ENCODE results near the gene GPR108. TPM values are rescaled to one million over a fixed set of nuclear protein-coding genes. Genes with fewer than 3 reads are reported as not detected.

GPR108 gene
- total and polyA plus RNA-seq, 2 of the 8 experiments (the other 6 are each of a cell fraction or from before 2014, with no cell fraction given) = 34.9 to 46.0 TPM

DNA sequence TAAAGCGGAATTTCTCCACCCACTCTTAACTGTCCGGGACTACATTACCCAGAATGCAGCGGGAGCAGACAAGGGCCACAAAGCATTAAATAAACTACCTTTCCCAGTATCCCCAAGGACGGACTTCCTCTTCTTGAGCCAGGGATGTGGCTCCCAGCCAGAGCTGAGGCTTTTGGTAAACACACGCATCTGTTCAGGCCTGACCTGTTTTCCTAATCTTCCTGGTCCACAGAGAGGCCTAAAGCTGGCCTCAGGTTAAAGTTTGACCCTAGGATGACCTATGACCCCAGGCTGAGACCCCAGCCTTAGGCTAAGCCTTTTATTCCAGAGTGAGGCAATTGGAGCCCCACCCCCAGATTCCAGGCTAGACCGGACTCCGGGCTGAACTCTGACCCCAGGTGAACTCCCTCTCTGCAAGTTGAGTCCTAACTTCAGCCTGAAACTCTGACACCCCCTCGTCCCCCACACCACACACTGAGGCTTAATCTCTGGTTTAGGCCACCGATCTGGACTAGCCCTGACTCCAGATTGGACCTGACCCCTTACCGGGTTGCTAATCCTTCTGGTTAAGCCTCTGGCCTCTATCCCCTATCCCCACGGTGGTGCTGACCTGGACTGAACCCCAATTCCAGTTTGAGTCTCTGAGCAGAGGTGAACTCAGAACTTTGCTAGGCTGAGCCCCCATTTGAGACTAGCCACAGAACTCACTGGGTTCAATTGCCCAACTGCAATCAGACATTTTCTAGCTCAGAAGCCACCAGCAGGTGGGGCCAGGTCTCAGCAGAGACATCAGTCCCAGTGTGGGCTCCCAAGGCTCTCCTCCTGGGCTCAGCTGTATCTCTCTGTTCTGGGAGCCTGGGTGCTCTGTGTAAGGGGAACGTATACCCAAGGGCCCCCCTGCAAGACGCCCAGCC, 750 bp upstream of the GPR108 start (continued):
- TF ChIP-seq SRF (IDR thresholded peaks at IDR 0.05; ENCODE audit: low read depth, low read length) (no peak), GABPA (IDR thresholded peaks at IDR 0.05; ENCODE audit: borderline replicate concordance, insufficient read depth, low read length) (peak; percentile 67; the same call in 1 of the 2 replicates), CREB1 (IDR thresholded peaks at IDR 0.05) (no peak), TCF12 (IDR thresholded peaks at IDR 0.05; ENCODE audit: low read depth, low read length) (no peak), SIN3A (conservative IDR thresholded peaks at IDR 0.05 in 1 of 2, IDR thresholded peaks at IDR 0.05 in 1 of 2; ENCODE audit: low read depth in 1 of 2, low read length in 2 of 2) (peak in 1 of 2 experiments; percentile 40; a peak in 1 of 4 replicates), EP300 (IDR thresholded peaks at IDR 0.05; ENCODE audit: borderline replicate concordance in 1 of 2, low read depth in 2 of 2, low read length in 2 of 2) (no peak), MAFK (IDR thresholded peaks at IDR 0.05; ENCODE audit: low read depth, low read length) (no peak), JUND (IDR thresholded peaks at IDR 0.05; ENCODE audit: low read length) (no peak), USF2 (IDR thresholded peaks at IDR 0.05; ENCODE audit: low read length) (no peak), TAF1 (IDR thresholded peaks at IDR 0.05; ENCODE audit: low read depth, low read length) (no peak), TBP (IDR thresholded peaks at IDR 0.05; ENCODE audit: low read depth, low read length) (no peak), ASH2L (IDR thresholded peaks at IDR 0.05; ENCODE audit: low read length) (peak; percentile 68), GTF2F1 (IDR thresholded peaks at IDR 0.05; ENCODE audit: borderline replicate concordance, low read depth, low read length) (no peak), NRF1 (IDR thresholded peaks at IDR 0.05; ENCODE audit: low read depth, low read length) (no peak), KDM1A (IDR thresholded peaks at IDR 0.05; ENCODE audit: borderline replicate concordance, low read length) (no peak), EZH2 (IDR thresholded peaks at IDR 0.05; ENCODE audit: low read depth, low read length, severe bottlenecking) (no peak), SUZ12 (IDR thresholded peaks at IDR 0.05; ENCODE audit: low read length) (no peak), KDM5A (IDR thresholded peaks at IDR 0.05; ENCODE audit: low read length) (no peak), CHD2 (IDR thresholded peaks at IDR 0.05; ENCODE audit: low read length) (no peak), CEBPB (IDR thresholded peaks at IDR 0.05; ENCODE audit: low read depth, low read length) (peak; percentile 68), KDM4A (IDR thresholded peaks at IDR 0.05; ENCODE audit: low read depth, low read length, severe bottlenecking) (no peak), BCL11A (IDR thresholded peaks at IDR 0.05; ENCODE audit: low read depth in 2 of 2, low read length in 2 of 2) (no peak), RBBP5 (IDR thresholded peaks at IDR 0.05; ENCODE audit: borderline replicate concordance, low read depth, low read length) (0 out of 2 replicates have a peak, but pooled peaks have one; percentile 49)
